Stimulated activated CD8-positive, alpha-beta memory T cell treated with anti-CD3 and anti-CD28 coated beads, Interleukin-15, amount 100 ng/mL, for 4 hours (primary cell): Measurements from ENCODE around the gene DMRT2.
A peak's percentile ranks its signal among the peaks of the same experiment; 100 is the strongest.

Experiments used
- DNase-seq, 2 donors: peaks; one replicate each; pipeline ENCODE4 v3.0.0-alpha.2; 2020; ENCODE audit warnings: low read depth in 2 of 2

Gene DMRT2

GRCh38 chr9:1050125-1050895, at the start of gene DMRT2:
Gene DMRT2 (plus strand): TSS chr9:1050357. CDS start chr9:1051614, 1,257 bp downstream.
- DNase-seq, result no peak

- no peak for DNase-seq
Observed at GRCh38 chr9:1001838-1002237, 48.3 kb upstream of the DMRT2 start.

- DNase-seq, result no peak
Observed at GRCh38 chr9:1002678-1003077, 47.5 kb upstream of the DMRT2 start.

- DNase-seq, result no peak
Observed at GRCh38 chr9:1005043-1005667, 45.0 kb upstream of the DMRT2 start.

- no peak for DNase-seq
Observed at GRCh38 chr9:1007312-1007711, 42.8 kb upstream of the DMRT2 start.

GRCh38 chr9:1008216-1008615, 41.9 kb upstream of the DMRT2 start:
- DNase-seq, result no peak

- DNase-seq, result peak; percentile 16 to 39
Observed at GRCh38 chr9:1009101-1009707, 41.0 kb upstream of the DMRT2 start.

- no peak for DNase-seq
Observed at GRCh38 chr9:1013021-1013420, 37.1 kb upstream of the DMRT2 start.

- DNase-seq, result no peak
Observed at GRCh38 chr9:1014225-1014624, 35.9 kb upstream of the DMRT2 start.

- no peak for DNase-seq
Observed at GRCh38 chr9:1014640-1015039, 35.5 kb upstream of the DMRT2 start.

GRCh38 chr9:1018121-1018520, 32.0 kb upstream of the DMRT2 start:
- no peak for DNase-seq

GRCh38 chr9:1024112-1024511, 26.0 kb upstream of the DMRT2 start:
- DNase-seq, result no peak

GRCh38 chr9:1025131-1025530, 25.0 kb upstream of the DMRT2 start:
- DNase-seq, result no peak

- DNase-seq, result no peak
Observed at GRCh38 chr9:1026219-1026618, 23.9 kb upstream of the DMRT2 start.

- DNase-seq, result no peak
Observed at GRCh38 chr9:1028501-1029190, 21.5 kb upstream of the DMRT2 start.

GRCh38 chr9:1031951-1032601, 18.1 kb upstream of the DMRT2 start:
- no peak for DNase-seq

- DNase-seq, result no peak
Observed at GRCh38 chr9:1034271-1034670, 15.9 kb upstream of the DMRT2 start.

- DNase-seq, result no peak
Observed at GRCh38 chr9:1039589-1039988, 10.6 kb upstream of the DMRT2 start.

GRCh38 chr9:1042466-1042865, 7.7 kb upstream of the DMRT2 start:
- DNase-seq, result no peak

GRCh38 chr9:1044643-1045042, 5.5 kb upstream of the DMRT2 start:
- DNase-seq, result no peak

- DNase-seq, result no peak
Observed at GRCh38 chr9:1046639-1047572, 3.3 kb upstream of the DMRT2 start.
